Heart left ventricle (tissue), 13 donors: ENCODE measurements around the gene GPR89A.

Experiments
- POLR2A ChIP-seq, 2 donors: fragments of 450-650 bp; IDR thresholded peaks; one replicate each; pipeline ENCODE4 v1.6.1; 2017; ENCODE audit warnings: antibody characterized with exemption in 2 of 2, mild to moderate bottlenecking in 2 of 2, moderate library complexity in 2 of 2
- TF ChIP-seq, protein P1 (sequence below), 12 donors: fragments of 200-600 bp; sonication (generic) in 4 of 12; IDR thresholded peaks; one replicate each; pipeline versions ENCODE4 v1.5.0 to v1.8.0; 2018 to 2022; ENCODE audit warnings: antibody characterized with exemption in 12 of 12, mild to moderate bottlenecking in 5 of 12
- donor health status: ischemic (EF 13 %, LVEDD 7.1; RV severe dilation, severe dysfunction).
- donor health status: DM: no; HTN: yes; CAD: no.
- donor health status: DM: no; HTN: no; CAD: no.
- donor health status: ischemic (EF 25% LVEDD 6.9; RV normal size, moderate dysfunction).
- donor health status: ischemic (EF 25% LVEDD 5.7; RV mildly dilated, moderate dysfunction).
- donor health status: ischemic (EF 35%, LVEDD 5.7; RV mildly dilated, moderate dysfunction).
- donor health status: nonischemic (EF 11% LVEDD 7.7; RV severe dilation, severe dysfunction).
- donor health status: DM: yes; HTN: yes; CAD: no.
- donor health status: PGD.
- donor health status: ischemic (EF 29% LVEDD 5.4; RV normal size, mild dysfunction).
- donor health status: nonischemic (EF 23%, LVEDD 6.1; RV moderate dilation, normal function).

GRCh38 chr1:145695821-145696629, 88.2 kb downstream of the GPR89A start:
- TF ChIP-seq, protein P1, sequence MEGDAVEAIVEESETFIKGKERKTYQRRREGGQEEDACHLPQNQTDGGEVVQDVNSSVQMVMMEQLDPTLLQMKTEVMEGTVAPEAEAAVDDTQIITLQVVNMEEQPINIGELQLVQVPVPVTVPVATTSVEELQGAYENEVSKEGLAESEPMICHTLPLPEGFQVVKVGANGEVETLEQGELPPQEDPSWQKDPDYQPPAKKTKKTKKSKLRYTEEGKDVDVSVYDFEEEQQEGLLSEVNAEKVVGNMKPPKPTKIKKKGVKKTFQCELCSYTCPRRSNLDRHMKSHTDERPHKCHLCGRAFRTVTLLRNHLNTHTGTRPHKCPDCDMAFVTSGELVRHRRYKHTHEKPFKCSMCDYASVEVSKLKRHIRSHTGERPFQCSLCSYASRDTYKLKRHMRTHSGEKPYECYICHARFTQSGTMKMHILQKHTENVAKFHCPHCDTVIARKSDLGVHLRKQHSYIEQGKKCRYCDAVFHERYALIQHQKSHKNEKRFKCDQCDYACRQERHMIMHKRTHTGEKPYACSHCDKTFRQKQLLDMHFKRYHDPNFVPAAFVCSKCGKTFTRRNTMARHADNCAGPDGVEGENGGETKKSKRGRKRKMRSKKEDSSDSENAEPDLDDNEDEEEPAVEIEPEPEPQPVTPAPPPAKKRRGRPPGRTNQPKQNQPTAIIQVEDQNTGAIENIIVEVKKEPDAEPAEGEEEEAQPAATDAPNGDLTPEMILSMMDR (IDR thresholded peaks at IDR 0.05), result no peak
- no peak for TF ChIP-seq POLR2A (IDR thresholded peaks at IDR 0.05)
